H1 (cell line): ENCODE data around the gene MAP2K5. TPM values are rescaled to one million over a fixed set of nuclear protein-coding genes. Genes with fewer than 3 reads are reported as not detected.

ENCODE experiments used
- CTCF ChIA-PET: fragments of 300-600 bp; sonication (Branson Sonifier 250); formaldehyde crosslinking; loops from one replicate; lab custom pipeline; 2021; ENCODE audit not compliant: partially characterized antibody; lab: Charles Lee
- POLR2A ChIA-PET: fragments of 300-600 bp; sonication (Branson Sonifier 250); formaldehyde crosslinking; loops from one replicate; lab custom pipeline; 2021; ENCODE audit warnings: inconsistent platforms; ENCODE audit not compliant: partially characterized antibody; lab: Charles Lee
- DNase-seq, 2 experiments: peaks; one replicate each; pipeline versions ENCODE4 v3.0.0 to v3.0.0-alpha.2; 2010 to 2022; ENCODE audit warnings: low spot score in 2 of 2, low read depth in 1 of 2, mixed read lengths in 1 of 2
- FAIRE-seq: peaks from 2 replicates; lab custom pipeline; 2011; peaks lifted over from hg19 to GRCh38; lab: Jason Lieb, UNC
- H2AFZ ChIP-seq: 2 replicates; pipeline ENCODE4 v1.8.1; 2012; ENCODE audit warnings: low read length, inconsistent platforms
- H2AK5ac ChIP-seq: 2 replicates; pipeline ENCODE4 v1.6.1; 2013; ENCODE audit warnings: low read depth, low read length
- H2BK120ac ChIP-seq: replicated peaks from 2 replicates; pipeline ENCODE3; 2013; ENCODE audit warnings: low read depth, low read length, inconsistent platforms
- H2BK12ac ChIP-seq: 2 replicates; pipeline ENCODE4 v1.6.1; 2013; ENCODE audit warnings: low read depth, low read length
- H2BK15ac ChIP-seq: 2 replicates; pipeline ENCODE4 v1.6.1; 2013; ENCODE audit warnings: low read length
- H2BK20ac ChIP-seq: 2 replicates; pipeline ENCODE4 v1.6.1; 2013; ENCODE audit warnings: low read length
- H2BK5ac ChIP-seq: 2 replicates; pipeline ENCODE4 v1.6.1; 2013; ENCODE audit warnings: low read depth, low read length
- H3K14ac ChIP-seq: 2 replicates; pipeline ENCODE4 v1.6.1; 2013; ENCODE audit warnings: inconsistent platforms; ENCODE audit not compliant: insufficient read length
- H3K18ac ChIP-seq: 2 replicates; pipeline ENCODE4 v1.6.1; 2013; ENCODE audit warnings: low read length; ENCODE audit errors: extremely low read depth
- H3K23ac ChIP-seq: 2 replicates; pipeline ENCODE4 v1.6.1; 2013; ENCODE audit warnings: inconsistent platforms; ENCODE audit not compliant: insufficient read length
- H3K23me2 ChIP-seq: 2 replicates; pipeline ENCODE4 v1.6.1; 2013; ENCODE audit warnings: low read depth, low read length
- H3K27ac ChIP-seq: 2 replicates; pipeline ENCODE4 v1.6.1; 2011; ENCODE audit warnings: low read depth, low read length, inconsistent platforms
- H3K27me3 ChIP-seq, 4 experiments: replicated peaks in 1 of 4; 1 replicate in 1 of 4; 2 replicates in 3 of 4; pipeline versions ENCODE4 v1.6.1 to v1.8.1; 2011 to 2013; ENCODE audit warnings: low read length in 3 of 4, mild to moderate bottlenecking in 3 of 4, inconsistent platforms in 2 of 4, mixed read lengths in 2 of 4, moderate library complexity in 1 of 4; ENCODE audit not compliant: control insufficient read depth in 3 of 4, insufficient read depth in 3 of 4; ENCODE audit errors: extremely low read depth in 1 of 4
- H3K36me3 ChIP-seq, 4 experiments: 2 replicates each; pipeline versions ENCODE4 v1.6.1 to v1.8.1; 2011 to 2013; ENCODE audit warnings: mild to moderate bottlenecking in 4 of 4, low read length in 3 of 4, moderate library complexity in 2 of 4, control low read depth in 1 of 4, inconsistent platforms in 1 of 4; ENCODE audit not compliant: insufficient read depth in 4 of 4, control insufficient read depth in 2 of 4
- H3K4ac ChIP-seq: replicated peaks from 2 replicates; pipeline ENCODE3; 2013; ENCODE audit warnings: low read length, low read depth, mixed read lengths, inconsistent platforms; ENCODE audit not compliant: insufficient read length
- H3K4me1 ChIP-seq, 4 experiments: replicated peaks in 1 of 4; 1 replicate in 1 of 4; 2 replicates in 3 of 4; pipeline versions ENCODE4 v1.6.1 to v1.8.1; 2011 to 2013; ENCODE audit warnings: low read length in 3 of 4, inconsistent platforms in 2 of 4, mixed read lengths in 1 of 4; ENCODE audit not compliant: insufficient read depth in 4 of 4, control insufficient read depth in 3 of 4
- H3K4me2 ChIP-seq, 2 experiments: 2 replicates each; pipeline versions ENCODE4 v1.6.1 to v1.8.1; 2011 to 2013; ENCODE audit warnings: low read depth in 2 of 2, low read length in 2 of 2, control low read depth in 1 of 2, inconsistent platforms in 1 of 2, mild to moderate bottlenecking in 1 of 2; ENCODE audit not compliant: insufficient read depth in 1 of 2
- H3K4me3 ChIP-seq, 4 experiments: fragments of 200-600, 300-600 bp in 1 of 4; sonication (generic), shearing (Covaris generic), sonication (Bioruptor Twin) in 1 of 4; 2 replicates each; pipeline versions ENCODE4 v1.5.1 to v1.8.1; 2011 to 2016; ENCODE audit warnings: low read length in 4 of 4, low read depth in 3 of 4, control low read depth in 2 of 4, inconsistent platforms in 2 of 4, mild to moderate bottlenecking in 2 of 4, mixed read lengths in 1 of 4, moderate library complexity in 1 of 4; ENCODE audit not compliant: insufficient read depth in 2 of 4; ENCODE audit errors: extremely low read depth in 1 of 4
- H3K56ac ChIP-seq: replicated peaks from 2 replicates; pipeline ENCODE3; 2013; ENCODE audit warnings: low read depth, mild to moderate bottlenecking, mixed read lengths, low read length, inconsistent platforms; ENCODE audit not compliant: insufficient read length
- H3K79me1 ChIP-seq: 2 replicates; pipeline ENCODE4 v1.6.1; 2013; ENCODE audit warnings: low read depth, low read length, control low read depth
- H3K79me2 ChIP-seq, 2 experiments: 2 replicates each; pipeline versions ENCODE4 v1.6.1 to v1.8.1; 2012 to 2013; ENCODE audit warnings: low read length in 2 of 2, mild to moderate bottlenecking in 2 of 2, inconsistent platforms in 1 of 2; ENCODE audit not compliant: insufficient read depth in 2 of 2, control insufficient read depth in 1 of 2
- H3K9ac ChIP-seq, 4 experiments: replicated peaks in 1 of 4; 1 replicate in 1 of 4; 2 replicates in 3 of 4; pipeline versions ENCODE4 v1.6.1 to v1.8.1; 2011 to 2013; ENCODE audit warnings: low read depth in 3 of 4, low read length in 3 of 4, control low read depth in 2 of 4, mild to moderate bottlenecking in 2 of 4, moderate library complexity in 2 of 4, inconsistent platforms in 1 of 4; ENCODE audit errors: extremely low read depth in 1 of 4
- H3K9me3 ChIP-seq, 2 experiments: 2 replicates each; pipeline versions ENCODE4 v1.6.1 to v1.8.1; 2012 to 2013; ENCODE audit warnings: mild to moderate bottlenecking in 2 of 2, moderate library complexity in 2 of 2, control low read depth in 1 of 2, inconsistent platforms in 1 of 2, low read depth in 1 of 2, low read length in 1 of 2, mixed read lengths in 1 of 2; ENCODE audit not compliant: insufficient read depth in 2 of 2
- H4K20me1 ChIP-seq, 2 experiments: replicated peaks in 1 of 2; 2 replicates each; pipeline versions ENCODE3 to v1.8.1; 2011 to 2013; ENCODE audit warnings: inconsistent platforms in 2 of 2, low read length in 2 of 2, mild to moderate bottlenecking in 1 of 2; ENCODE audit not compliant: insufficient read depth in 2 of 2, control insufficient read depth in 1 of 2
- H4K5ac ChIP-seq: 2 replicates; pipeline ENCODE4 v1.6.1; 2013; ENCODE audit warnings: low read length, low read depth, mixed read lengths, inconsistent platforms; ENCODE audit not compliant: insufficient read length
- H4K8ac ChIP-seq: 2 replicates; pipeline ENCODE4 v1.8.0; 2013; ENCODE audit warnings: mild to moderate bottlenecking, moderate library complexity, low read length, inconsistent platforms; ENCODE audit not compliant: insufficient read depth; ENCODE audit errors: extremely low read depth
- H4K91ac ChIP-seq: replicated peaks from 2 replicates; pipeline ENCODE3; 2013; ENCODE audit warnings: low read length, mixed read lengths, inconsistent platforms; ENCODE audit not compliant: insufficient read length
- POU5F1 ChIP-seq: IDR thresholded peaks from 2 replicates; pipeline ENCODE4 v1.6.1; 2011; ENCODE audit warnings: low read depth, mild to moderate bottlenecking, low read length, moderate library complexity
- WGBS, 2 experiments: shearing (Covaris generic) in 1 of 2; methylation state at CpG; one replicate each; pipeline versions ENCODE4 v1.1.6 to v1.1.7; 2013 to 2015; ENCODE audit warnings: low lambda C conversion rate in 2 of 2, mixed read lengths in 2 of 2, inconsistent platforms in 1 of 2, low coverage in 1 of 2, missing lambda C conversion rate in 1 of 2; ENCODE audit not compliant: insufficient replicate concordance in 2 of 2, insufficient coverage in 1 of 2, insufficient read length in 1 of 2; ENCODE audit errors: extremely low coverage in 1 of 2, missing lambda C conversion rate in 1 of 2; 5-methylcytosine and 5-hydroxymethylcytosine counted together
- polyA plus RNA-seq, 7 experiments: library from polyadenylated mRNA; depleted of rRNA in 3 of 7; stranded (reverse) in 5 of 7; unstranded in 2 of 7; fragments of >200 nt in 5 of 7; fragments of 200-250 nt in 2 of 7; gene quantifications; 1 replicate in 5 of 7; 2 replicates in 1 of 7; 4 replicates in 1 of 7; pipeline versions ENCODE4 v1.2.1 to v1.2.3, GENCODE V29; 2011 to 2013; ENCODE audit warnings: missing spikeins in 2 of 7, mixed read lengths in 2 of 7
- total RNA-seq: library from RNA; stranded (reverse); fragmentation: NEBNext Ultra II Directional; extraction: Animal tissue kit (Norgen Biotek cat#: 25700); gene quantifications from 2 replicates; pipeline ENCODE4 v1.2.1, GENCODE V29; 2021

Gene MAP2K5
- total and polyA plus RNA-seq, 2 of the 8 experiments (the other 6 are each of a cell fraction or from before 2014, with no cell fraction given), result 4.4 to 15.8 TPM

DNA sequence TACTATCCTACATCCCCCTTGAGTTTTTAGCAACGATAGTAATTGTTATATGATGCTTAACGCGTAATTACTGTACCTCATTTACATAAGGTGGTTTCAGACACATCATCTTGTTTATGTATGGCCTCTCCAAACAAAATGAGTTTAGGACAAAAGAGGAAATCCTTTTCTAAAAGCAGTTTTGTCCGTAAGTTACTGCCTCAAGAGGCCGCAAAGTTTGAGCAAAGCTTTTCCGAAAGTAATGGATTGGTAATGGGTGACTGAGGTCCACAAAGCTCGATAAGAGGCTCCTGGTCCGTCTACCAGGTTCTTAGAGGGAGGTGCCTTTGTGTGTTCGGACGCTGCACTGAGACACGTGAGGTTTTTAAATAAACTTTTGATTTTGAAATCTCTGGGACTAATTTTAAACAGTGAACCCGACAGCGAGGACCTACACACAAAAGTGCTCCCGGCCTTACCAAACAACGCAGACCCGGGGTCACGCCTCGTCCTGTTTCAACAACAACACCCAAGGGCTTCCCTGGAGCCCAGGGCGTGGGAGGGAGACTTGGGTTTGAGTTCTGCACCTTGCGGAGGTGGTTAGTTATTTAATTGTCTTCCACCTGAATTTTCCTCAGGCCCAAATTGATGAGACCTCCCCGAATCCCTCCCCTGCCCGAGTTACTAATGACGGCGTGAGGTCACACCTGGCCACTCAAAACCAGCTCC, 22.0 kb upstream of the MAP2K5 start:
- Histone ChIP-seq H3K4me1 (peaks cover 0 to 10% (median 1%) of the 10 kb centered on the region in 4 experiments; a peak in 4 of 7 replicates), H3K27ac (no peak overlapping the region), H4K20me1 (no peaks in the 10 kb centered on the region), H3K27me3 (peaks cover 0 to 7% (median 4%) of the 10 kb centered on the region in 4 experiments; a peak in 2 of 7 replicates), H3K4me3 (peak overlapping the region; percentile 40 to 71 (median 51)), H3K56ac (peak overlapping the region; percentile 42), H2BK5ac (no peak overlapping the region), H3K79me2 (no peaks in the 10 kb centered on the region), H2BK120ac (no peak overlapping the region), H2BK12ac (no peak overlapping the region), H3K4ac (peak overlapping the region; percentile 65), H3K23me2 (peaks cover 15% of the 10 kb centered on the region; the same call in 1 of the 2 replicates), H3K4me2 (peak overlapping the region; percentile 64 to 97), H3K18ac (peak overlapping the region; percentile 87), H4K8ac (no peak overlapping the region; the same call in 1 of the 2 replicates), H3K14ac (no peak overlapping the region), H4K91ac (peak overlapping the region; percentile 34), H3K79me1 (no peaks in the 10 kb centered on the region), H3K9ac (peak overlapping the region in 3 of 4 experiments; percentile 44 to 85 (median 83); a peak in 2 of 7 replicates), H3K23ac (no peak overlapping the region), H2BK20ac (no peak overlapping the region), H4K5ac (peak overlapping the region; percentile 13), H3K9me3 (no peaks in the 10 kb centered on the region), H2AK5ac (no peak overlapping the region), H2AFZ (peak overlapping the region; percentile 71; the same call in 1 of the 2 replicates), H3K36me3 (no peaks in the 10 kb centered on the region), H2BK15ac (no peak overlapping the region)
- DNase-seq (no peak), FAIRE-seq (no peak)
- no peak for TF ChIP-seq POU5F1
- ChIA-PET POLR2A (interaction anchor here (0.7 to 2.6 kb wide), 4 partner anchors 18 to 241 kb away, joined by 3 to 8 read pairs (median 6); no protein-coding TSS in a partner anchor), CTCF (interaction anchor here (1.3 to 1.4 kb wide), 2 partner anchors 12 to 19 kb away, joined by 3 to 4 read pairs; no protein-coding TSS in a partner anchor)
- 57% methylated on average over 24 of the region's 24 CpGs; no CpG with 5 or more reads in 1 of the 2 experiments for WGBS, 2 experiments
